Measurements from ENCODE around the gene EFHD1.

GRCh38 chr2:232623768-232624765, 9.3 kb upstream of the EFHD1 start:
- TF ChIP-seq CTCF (IDR thresholded peaks at IDR 0.05; ENCODE audit: low read length) (no peak), EZH2 (optimal IDR thresholded peaks at IDR 0.05; ENCODE audit: low read depth, low read length) (no peak), EZH2phosphoT487 (IDR thresholded peaks at IDR 0.05; ENCODE audit: low read length) (no peak)

Data from MM.1S (cell line).